ENCODE measurements around the gene CLASP1.

GRCh38 chr2:121289271-121289670, 360.0 kb downstream of the CLASP1 start:
- TF ChIP-seq CREB1 (CRISPR knock-in tag; IDR thresholded peaks at IDR 0.05; ENCODE audit: low read depth): no peak
- TF ChIP-seq CTCF (conservative IDR thresholded peaks at IDR 0.05; ENCODE audit: low read depth in 2 of 2): no peak
- no peak for TF ChIP-seq REST (IDR thresholded peaks at IDR 0.05; ENCODE audit: unreplicated experiment)
- TF ChIP-seq EZH2 (IDR thresholded peaks at IDR 0.05; ENCODE audit: low read depth, unreplicated experiment): no peak
- no peak for TF ChIP-seq POLR2AphosphoS5 (IDR thresholded peaks at IDR 0.05; ENCODE audit: low read depth)
- TF ChIP-seq STAT1 (IDR thresholded peaks at IDR 0.05; ENCODE audit: unreplicated experiment): no peak
